Thyroid gland (tissue), 4 donors: Measurements from ENCODE around the gene KCP.

Experiments used
- CTCF ChIP-seq, 6 experiments: fragments of 200-600 bp in 3 of 6; fragments of 450-650 bp in 3 of 6; sonication (generic) in 3 of 6; IDR thresholded peaks; one replicate each; pipeline ENCODE4 v1.5.1; 2016 to 2019; ENCODE audit warnings: antibody characterized with exemption in 6 of 6, mild to moderate bottlenecking in 2 of 6, inconsistent platforms in 1 of 6, moderate library complexity in 1 of 6
- POLR2A ChIP-seq, 2 donors: fragments of 450-650 bp; IDR thresholded peaks; one replicate each; pipeline ENCODE4 v1.6.1; 2017; ENCODE audit warnings: antibody characterized with exemption in 2 of 2, mild to moderate bottlenecking in 2 of 2, moderate library complexity in 1 of 2

GRCh38 chr7:128937647-128938543, 27.4 kb upstream of the KCP start, which contains the start of gene IRF5:
- no peak for TF ChIP-seq CTCF (IDR thresholded peaks at IDR 0.05)
- no peak for TF ChIP-seq POLR2A (IDR thresholded peaks at IDR 0.05)
